PFSK-1 (cell line): ENCODE results near the gene TMEM38B.

Experiments
- FOXP2 ChIP-seq: optimal IDR thresholded peaks from 2 replicates; pipeline ENCODE3; 2011; ENCODE audit warnings: borderline replicate concordance, control low read depth, inconsistent platforms; ENCODE audit not compliant: insufficient read depth; ENCODE audit errors: extremely low read length, extremely low read depth
- POLR2AphosphoS5 ChIP-seq: IDR thresholded peaks from 2 replicates; pipeline ENCODE4 v1.6.1; 2012; ENCODE audit warnings: low read depth, mild to moderate bottlenecking, control low read depth, low read length, moderate library complexity
- SIN3A ChIP-seq: IDR thresholded peaks from 2 replicates; pipeline ENCODE4 v1.6.1; 2012; ENCODE audit warnings: mild to moderate bottlenecking, low read length, moderate library complexity, borderline replicate concordance; ENCODE audit not compliant: insufficient read depth
- TAF1 ChIP-seq: IDR thresholded peaks from 2 replicates; pipeline ENCODE4 v1.6.1; 2012; ENCODE audit warnings: low read length, control low read depth, borderline replicate concordance; ENCODE audit not compliant: insufficient read depth
- TF ChIP-seq, protein P1 (sequence below), 2 experiments: IDR thresholded peaks; 2 replicates each; pipeline versions ENCODE4 v1.6.1 to v1.8.0; 2011 to 2012; ENCODE audit warnings: low read depth in 2 of 2, low read length in 2 of 2, control low read depth in 1 of 2, inconsistent platforms in 1 of 2, mild to moderate bottlenecking in 1 of 2, moderate library complexity in 1 of 2; ENCODE audit not compliant: insufficient read depth in 1 of 2

Gene TMEM38B

DNA sequence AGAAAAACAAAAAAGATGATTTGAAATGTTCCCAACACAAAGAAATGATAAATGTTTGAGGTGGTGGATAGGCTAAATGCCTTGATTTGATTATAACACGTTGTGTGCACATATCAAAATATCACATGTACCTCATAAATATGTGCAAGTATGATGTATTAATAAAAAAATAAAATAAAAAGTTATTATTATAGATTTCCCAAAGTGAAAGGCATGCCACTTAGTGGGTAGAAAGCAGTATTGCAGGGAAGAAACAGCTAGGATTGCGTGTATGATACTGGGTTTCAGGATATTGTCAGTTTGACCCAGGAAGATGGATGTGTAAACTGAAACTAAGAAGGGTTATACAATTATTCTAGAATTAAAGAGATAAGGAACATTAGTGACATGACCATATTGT is 3.6 kb upstream of the TMEM38B start:
- no peak for TF ChIP-seq TAF1
- TF ChIP-seq, protein P1, sequence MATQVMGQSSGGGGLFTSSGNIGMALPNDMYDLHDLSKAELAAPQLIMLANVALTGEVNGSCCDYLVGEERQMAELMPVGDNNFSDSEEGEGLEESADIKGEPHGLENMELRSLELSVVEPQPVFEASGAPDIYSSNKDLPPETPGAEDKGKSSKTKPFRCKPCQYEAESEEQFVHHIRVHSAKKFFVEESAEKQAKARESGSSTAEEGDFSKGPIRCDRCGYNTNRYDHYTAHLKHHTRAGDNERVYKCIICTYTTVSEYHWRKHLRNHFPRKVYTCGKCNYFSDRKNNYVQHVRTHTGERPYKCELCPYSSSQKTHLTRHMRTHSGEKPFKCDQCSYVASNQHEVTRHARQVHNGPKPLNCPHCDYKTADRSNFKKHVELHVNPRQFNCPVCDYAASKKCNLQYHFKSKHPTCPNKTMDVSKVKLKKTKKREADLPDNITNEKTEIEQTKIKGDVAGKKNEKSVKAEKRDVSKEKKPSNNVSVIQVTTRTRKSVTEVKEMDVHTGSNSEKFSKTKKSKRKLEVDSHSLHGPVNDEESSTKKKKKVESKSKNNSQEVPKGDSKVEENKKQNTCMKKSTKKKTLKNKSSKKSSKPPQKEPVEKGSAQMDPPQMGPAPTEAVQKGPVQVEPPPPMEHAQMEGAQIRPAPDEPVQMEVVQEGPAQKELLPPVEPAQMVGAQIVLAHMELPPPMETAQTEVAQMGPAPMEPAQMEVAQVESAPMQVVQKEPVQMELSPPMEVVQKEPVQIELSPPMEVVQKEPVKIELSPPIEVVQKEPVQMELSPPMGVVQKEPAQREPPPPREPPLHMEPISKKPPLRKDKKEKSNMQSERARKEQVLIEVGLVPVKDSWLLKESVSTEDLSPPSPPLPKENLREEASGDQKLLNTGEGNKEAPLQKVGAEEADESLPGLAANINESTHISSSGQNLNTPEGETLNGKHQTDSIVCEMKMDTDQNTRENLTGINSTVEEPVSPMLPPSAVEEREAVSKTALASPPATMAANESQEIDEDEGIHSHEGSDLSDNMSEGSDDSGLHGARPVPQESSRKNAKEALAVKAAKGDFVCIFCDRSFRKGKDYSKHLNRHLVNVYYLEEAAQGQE (IDR thresholded peaks at IDR 0.05; ENCODE audit: insufficient read depth in 1 of 2, low read depth in 2 of 2, low read length in 2 of 2), result no peak
- TF ChIP-seq FOXP2, result no peak
- TF ChIP-seq SIN3A, result no peak
- no peak for TF ChIP-seq POLR2AphosphoS5

DNA sequence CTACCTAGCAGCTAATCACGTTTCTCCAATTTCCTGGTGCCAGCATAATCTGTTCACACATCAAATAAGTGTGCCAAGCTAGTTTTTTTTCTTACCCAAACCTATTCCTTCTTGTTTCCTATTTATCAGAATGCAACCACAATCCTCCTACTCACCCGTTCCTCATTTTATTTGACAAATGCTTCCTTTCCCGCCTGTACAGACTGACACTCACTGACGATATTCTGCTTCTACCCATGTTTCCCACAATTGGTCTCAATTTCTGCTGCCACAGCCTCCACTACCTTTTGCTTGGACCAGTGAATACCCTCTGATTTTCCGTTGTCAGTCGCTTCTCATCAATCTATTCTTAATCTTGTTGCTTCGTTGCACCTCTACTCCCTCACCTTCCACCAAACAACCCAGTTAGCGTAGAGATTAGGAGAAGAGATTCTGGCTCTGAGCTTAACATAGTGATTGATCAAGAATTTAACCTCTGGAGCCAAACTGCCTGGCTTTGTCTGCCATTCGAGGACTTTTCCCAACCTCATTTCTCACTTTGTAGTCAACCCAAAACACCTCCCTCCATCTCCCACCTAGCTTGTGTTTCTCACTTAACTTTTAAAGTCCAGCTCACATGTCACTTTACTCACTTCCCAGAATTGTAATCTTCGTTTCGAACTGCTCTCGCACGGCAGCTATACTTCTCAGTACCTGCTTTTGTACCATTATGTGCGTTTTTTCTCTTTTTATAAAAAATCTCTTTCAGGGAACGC is 729 bp upstream of the TMEM38B start:
- TF ChIP-seq TAF1 (no peak), FOXP2 (no peak), POLR2AphosphoS5 (no peak), SIN3A (no peak)
- TF ChIP-seq, protein P1 (IDR thresholded peaks at IDR 0.05; ENCODE audit: insufficient read depth in 1 of 2, low read depth in 2 of 2, low read length in 2 of 2), result no peak

DNA sequence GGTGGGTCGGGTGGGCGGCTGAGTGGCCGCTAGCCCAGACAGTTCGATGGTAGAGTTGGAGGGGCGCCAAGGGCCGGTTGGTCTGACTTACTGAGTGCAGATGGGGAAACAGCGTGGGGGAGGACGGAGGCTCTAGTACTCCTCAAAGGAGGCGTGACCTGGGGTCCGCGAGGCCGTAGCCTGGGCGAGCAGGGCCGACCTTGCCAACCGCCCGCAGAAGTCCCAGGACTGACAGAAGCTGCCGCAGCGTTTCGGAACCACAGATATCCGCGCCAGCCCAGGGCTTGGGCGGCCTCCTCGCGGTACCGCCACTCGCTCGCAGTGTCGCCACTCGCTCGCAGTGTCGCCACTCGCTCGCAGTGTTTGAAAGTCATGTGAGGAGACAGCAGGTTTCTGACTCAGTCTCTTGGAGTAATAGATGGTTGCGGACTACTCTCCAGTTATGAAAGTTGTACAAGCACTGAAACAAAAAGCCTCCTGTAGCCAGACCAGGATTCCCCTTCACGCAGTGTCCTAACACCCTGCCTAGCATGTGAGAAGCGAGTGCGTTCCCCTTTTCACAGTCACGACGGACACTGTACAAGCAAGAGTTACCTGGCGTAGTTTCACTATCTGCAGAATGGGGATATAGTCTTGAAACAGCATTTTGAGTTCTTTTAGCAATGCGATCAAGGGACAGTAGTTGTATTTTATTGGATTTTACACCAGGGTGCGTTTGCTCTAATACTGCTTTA is 674 bp downstream of the TMEM38B start:
- TF ChIP-seq, protein P1 (IDR thresholded peaks at IDR 0.05; ENCODE audit: insufficient read depth in 1 of 2, low read depth in 2 of 2, low read length in 2 of 2), result no peak
- TF ChIP-seq POLR2AphosphoS5 (no peak), FOXP2 (no peak), SIN3A (no peak), TAF1 (no peak)

DNA sequence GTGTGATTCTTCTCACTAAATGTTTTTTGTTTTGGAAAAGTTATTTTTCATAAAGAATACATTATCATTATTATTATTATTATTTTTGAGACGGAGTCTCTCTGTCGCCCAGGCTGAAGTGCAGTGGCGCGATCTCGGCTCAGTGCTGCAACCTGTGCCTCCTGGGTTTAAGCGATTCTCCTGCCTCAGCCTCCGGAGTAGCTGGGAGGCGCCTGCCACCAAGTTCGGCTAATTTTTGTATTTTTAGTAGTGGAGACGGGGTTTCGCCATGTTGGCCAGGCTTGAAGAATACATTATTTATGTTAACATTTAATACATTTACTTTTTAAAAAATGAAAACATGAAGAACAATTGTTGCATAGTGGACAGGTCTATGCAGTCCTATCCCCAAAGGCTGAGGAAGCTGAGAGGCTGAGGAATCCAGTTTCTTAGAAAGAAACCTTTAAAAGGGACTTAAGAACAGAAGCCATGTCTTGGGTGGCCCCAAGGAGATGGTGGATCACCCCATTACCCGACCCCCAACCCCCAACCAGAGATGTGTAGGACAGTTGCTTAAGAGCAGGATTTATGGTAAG is 2.0 kb downstream of the TMEM38B start:
- no peak for TF ChIP-seq POLR2AphosphoS5

DNA sequence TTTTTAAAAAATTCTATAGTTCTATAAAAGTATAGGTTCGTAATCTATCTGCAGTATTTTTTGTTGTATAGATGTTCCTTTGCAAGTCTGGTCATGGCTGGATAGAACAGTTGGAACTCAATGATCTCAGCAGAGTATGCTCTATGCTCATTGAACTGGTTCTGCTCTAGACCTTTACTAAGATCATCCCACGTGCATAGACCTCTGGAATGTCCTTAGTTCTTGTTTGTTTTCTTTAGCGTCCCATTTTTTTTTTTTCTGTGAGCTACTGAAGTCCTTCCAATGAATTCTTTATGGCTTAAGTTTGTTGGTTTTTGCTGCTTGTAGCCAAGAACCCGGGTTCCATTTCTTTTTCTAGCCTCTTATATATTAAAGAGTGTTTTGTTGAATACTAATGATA is 3.5 kb downstream of the TMEM38B start:
- no peak for TF ChIP-seq SIN3A
- no peak for TF ChIP-seq FOXP2
- TF ChIP-seq, protein P1 (IDR thresholded peaks at IDR 0.05; ENCODE audit: insufficient read depth in 1 of 2, low read depth in 2 of 2, low read length in 2 of 2), result no peak
- TF ChIP-seq POLR2AphosphoS5, result no peak
- no peak for TF ChIP-seq TAF1
